ENCODE data around the gene SLC35G1. TPM values are rescaled to one million over a fixed set of nuclear protein-coding genes. Genes with fewer than 3 reads are reported as not detected.

Gene SLC35G1
- 1 to 10 TPM; 2.2 to 3.1 TPM for total RNA-seq

DNA sequence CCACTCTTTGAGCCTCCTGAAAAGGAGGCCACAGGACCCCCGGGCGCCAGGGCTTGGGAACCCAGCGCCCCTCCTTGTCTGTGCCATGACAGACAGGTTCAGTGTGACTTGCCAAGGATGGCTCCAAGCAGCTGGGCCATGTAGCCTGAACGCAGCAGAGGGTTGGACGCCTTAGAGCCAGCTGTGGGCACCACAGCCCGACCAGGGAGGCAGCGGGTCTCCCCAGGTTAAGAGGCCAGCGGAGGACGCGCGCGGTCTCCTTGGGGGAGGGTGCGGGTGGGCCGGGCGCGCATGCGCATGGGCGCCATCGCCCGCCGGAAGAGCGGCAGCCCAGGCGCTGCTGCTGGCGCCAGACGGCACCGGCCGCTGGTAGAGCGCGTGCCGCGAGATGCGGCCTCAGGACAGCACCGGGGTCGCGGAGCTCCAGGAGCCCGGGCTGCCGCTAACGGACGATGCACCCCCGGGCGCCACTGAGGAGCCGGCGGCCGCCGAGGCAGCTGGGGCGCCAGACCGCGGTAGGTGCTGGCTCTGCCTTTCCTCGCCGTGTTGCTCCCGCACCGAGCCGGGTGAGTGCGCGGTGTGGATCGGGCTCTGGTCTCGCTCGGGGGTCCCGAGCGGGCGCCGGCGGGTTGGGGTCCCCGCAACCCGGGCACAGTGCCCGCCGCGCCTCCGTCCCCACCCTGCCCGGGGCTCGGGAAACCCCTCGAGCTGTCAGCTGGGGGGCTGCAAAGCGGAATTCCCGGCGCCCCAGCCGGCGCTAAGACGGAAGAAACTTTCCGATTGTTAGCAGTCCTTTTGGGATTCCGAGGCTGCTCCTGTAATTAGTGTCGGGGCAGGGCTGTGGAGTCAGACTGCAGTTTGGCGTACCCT lies at the start of gene SLC35G1:
Gene SLC35G1, plus strand, starts transcription at position 333 of the 870 bp plus-strand sequence. Its CDS starts 56 bp downstream, at position 389.
- ATAC-seq (peak; percentile 98), DNase-seq (peak; percentile 71)
- CTCF ChIA-PET = interaction anchor here (1.0 kb wide), 1 partner anchor 22 kb away, joined by 3 read pairs; no protein-coding TSS in a partner anchor
- Mint-ChIP-seq H3K27me3 (ENCODE audit: low read depth) (peaks cover 17% of the 10 kb centered on the region), H3K27ac (peak within 1 kb of the TSS; percentile 67), H3K4me1 (ENCODE audit: low read depth) (peaks cover 38% of the 10 kb centered on the region), H3K4me3 (peak within 1 kb of the TSS; percentile 73), H3K36me3 (ENCODE audit: low read depth) (peaks cover 1% of the 10 kb centered on the region), H3K9me3 (ENCODE audit: insufficient read depth) (no peaks in the 10 kb centered on the region)
- POLR2A ChIA-PET = no interaction called here

- ChIA-PET CTCF (no interaction called here), POLR2A (no interaction called here)
- no peak for ATAC-seq
- no peaks in the 10 kb centered on the region for H3K9me3 Mint-ChIP-seq (ENCODE audit: insufficient read depth)
- no peaks in the 10 kb centered on the region for H3K36me3 Mint-ChIP-seq (ENCODE audit: low read depth)
- peaks cover 3% of the 10 kb centered on the region for H3K27me3 Mint-ChIP-seq (ENCODE audit: low read depth)
- DNase-seq = no peak
- no peak overlapping the region for H3K4me3 Mint-ChIP-seq
- no peak overlapping the region for H3K27ac Mint-ChIP-seq
- H3K4me1 Mint-ChIP-seq (ENCODE audit: low read depth) = no peaks in the 10 kb centered on the region
Observed at GRCh38 chr10:93844979-93845626, 48.7 kb upstream of the SLC35G1 start.

DNA sequence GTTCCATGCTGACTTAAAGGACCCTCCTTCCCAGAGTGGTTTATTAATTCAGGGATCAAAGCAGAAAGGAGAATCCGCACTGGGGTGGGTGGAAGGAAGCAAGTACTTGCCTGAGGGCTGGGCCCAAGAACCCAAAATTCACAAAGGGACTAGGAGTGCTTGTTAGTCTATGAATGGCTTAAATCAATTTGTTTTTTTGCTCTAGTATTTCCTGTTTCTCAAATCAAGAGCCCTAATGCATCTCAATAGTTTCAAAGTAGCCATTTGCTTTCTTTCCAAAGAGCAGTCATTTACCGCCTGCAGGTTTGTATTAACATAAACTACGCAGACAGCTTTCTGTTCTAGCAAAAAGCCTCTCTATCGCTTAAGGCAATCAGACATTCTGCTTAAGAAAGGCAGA lies 44.2 kb upstream of the SLC35G1 start:
- no peaks in the 10 kb centered on the region for H3K4me1 Mint-ChIP-seq (ENCODE audit: low read depth)
- no peaks in the 10 kb centered on the region for H3K36me3 Mint-ChIP-seq (ENCODE audit: low read depth)
- peaks cover 3% of the 10 kb centered on the region for H3K27me3 Mint-ChIP-seq (ENCODE audit: low read depth)
- H3K27ac Mint-ChIP-seq = no peak overlapping the region
- ChIA-PET POLR2A (no interaction called here), CTCF (interaction anchor here (1.8 kb wide), 1 partner anchor 72 kb away, joined by 4 read pairs; no protein-coding TSS in a partner anchor)
- no peak overlapping the region for H3K4me3 Mint-ChIP-seq
- no peak for ATAC-seq
- no peak for DNase-seq
- H3K9me3 Mint-ChIP-seq (ENCODE audit: insufficient read depth) = no peaks in the 10 kb centered on the region

DNA sequence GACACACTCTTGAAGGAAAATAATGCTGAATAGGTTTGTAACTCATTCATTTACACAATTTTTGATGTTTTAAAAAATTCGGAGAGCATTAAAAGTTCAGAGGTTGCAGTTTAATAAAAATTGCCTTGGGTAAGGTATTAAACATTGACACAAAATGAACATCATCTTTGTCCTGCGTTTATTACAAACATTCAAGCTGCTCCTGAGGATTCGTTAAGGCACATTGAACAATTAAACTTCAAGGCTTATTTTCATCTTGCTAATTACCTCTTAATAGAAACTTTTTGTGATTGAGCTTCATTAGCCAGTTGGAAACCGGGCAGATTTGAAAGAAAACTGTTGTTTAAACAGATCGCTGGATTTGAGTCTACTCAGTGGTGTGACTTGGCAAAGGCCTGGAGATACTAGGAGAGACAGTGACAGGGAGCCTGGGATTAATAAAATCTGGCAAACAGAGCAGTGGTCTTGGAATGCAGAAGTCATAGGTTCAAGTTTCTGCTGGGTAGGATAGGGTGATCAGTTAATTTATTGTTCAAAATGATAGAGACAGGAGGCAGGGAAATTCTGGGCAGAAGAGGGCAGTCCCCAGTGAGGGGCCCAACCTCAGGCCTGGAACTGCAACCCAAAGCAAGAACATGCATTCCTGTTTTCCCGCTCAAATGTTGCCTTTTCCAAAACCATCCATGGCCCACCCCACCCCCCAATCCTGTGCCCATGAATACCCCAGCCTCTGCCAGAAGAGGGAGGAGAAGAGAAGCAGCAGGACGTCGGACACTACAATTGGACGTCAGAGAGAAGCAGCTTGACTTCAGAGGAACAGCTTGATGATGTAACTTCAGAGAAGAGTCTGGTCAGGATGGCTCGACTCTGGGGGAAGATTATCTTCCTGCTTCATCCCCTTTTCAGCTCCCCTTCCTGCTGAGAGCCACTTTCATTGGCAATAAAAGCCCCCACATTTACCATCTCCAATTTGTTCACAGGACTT lies 43.5 kb upstream of the SLC35G1 start:
- ChIA-PET CTCF (interaction anchor here (1.8 kb wide), 1 partner anchor 71 kb away, joined by 4 read pairs; no protein-coding TSS in a partner anchor), POLR2A (no interaction called here)
- DNase-seq (no peak), ATAC-seq (no peak)
- Mint-ChIP-seq H3K36me3 (ENCODE audit: low read depth) (no peaks in the 10 kb centered on the region), H3K27ac (no peak overlapping the region), H3K9me3 (ENCODE audit: insufficient read depth) (no peaks in the 10 kb centered on the region), H3K27me3 (ENCODE audit: low read depth) (peaks cover 3% of the 10 kb centered on the region), H3K4me1 (ENCODE audit: low read depth) (no peaks in the 10 kb centered on the region), H3K4me3 (no peak overlapping the region)

GRCh38 chr10:93851169-93851568 lies 42.6 kb upstream of the SLC35G1 start:
- H3K4me1 Mint-ChIP-seq (ENCODE audit: low read depth) = no peaks in the 10 kb centered on the region
- H3K36me3 Mint-ChIP-seq (ENCODE audit: low read depth) = no peaks in the 10 kb centered on the region
- no peaks in the 10 kb centered on the region for H3K9me3 Mint-ChIP-seq (ENCODE audit: insufficient read depth)
- no peak overlapping the region for H3K27ac Mint-ChIP-seq
- no peak for DNase-seq
- no peak overlapping the region for H3K4me3 Mint-ChIP-seq
- peaks cover 3% of the 10 kb centered on the region for H3K27me3 Mint-ChIP-seq (ENCODE audit: low read depth)
- ChIA-PET POLR2A (no interaction called here), CTCF (interaction anchor here (1.8 kb wide), 1 partner anchor 70 kb away, joined by 4 read pairs; no protein-coding TSS in a partner anchor)
- ATAC-seq = no peak

DNA sequence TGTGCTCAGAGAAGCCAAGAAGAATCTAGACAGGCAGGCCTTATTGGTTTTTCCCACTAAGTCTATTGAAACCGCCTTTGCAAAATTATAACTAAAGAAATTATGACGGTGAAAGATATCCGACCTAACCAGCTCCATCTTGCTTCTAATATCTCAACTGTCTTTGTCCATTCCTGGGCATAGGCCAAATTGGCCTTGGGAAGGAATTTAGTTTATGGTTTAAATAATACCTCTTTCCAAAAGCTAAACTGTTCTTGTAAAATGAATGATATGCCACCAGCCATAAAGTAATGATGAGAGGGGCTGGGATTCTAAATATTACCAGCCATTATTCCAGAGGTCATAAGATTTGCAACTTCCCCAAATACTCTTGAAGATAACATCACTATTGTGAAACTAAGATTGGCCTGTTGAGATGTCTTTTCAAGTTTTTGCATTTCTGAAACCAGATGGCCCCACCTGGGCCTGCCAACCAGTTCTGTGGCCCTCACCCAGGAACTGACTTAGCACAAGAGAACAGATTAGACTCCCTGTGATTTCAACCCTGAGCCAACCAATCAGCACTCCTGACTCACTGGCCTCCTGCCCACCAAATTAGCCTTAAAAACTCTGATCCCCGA lies 41.2 kb upstream of the SLC35G1 start:
- Mint-ChIP-seq H3K4me3 (no peak overlapping the region), H3K36me3 (ENCODE audit: low read depth) (no peaks in the 10 kb centered on the region), H3K9me3 (ENCODE audit: insufficient read depth) (no peaks in the 10 kb centered on the region), H3K27ac (no peak overlapping the region), H3K27me3 (ENCODE audit: low read depth) (peaks cover 3% of the 10 kb centered on the region), H3K4me1 (ENCODE audit: low read depth) (no peaks in the 10 kb centered on the region)
- ChIA-PET CTCF (no interaction called here), POLR2A (no interaction called here)
- DNase-seq (no peak), ATAC-seq (no peak)

DNA sequence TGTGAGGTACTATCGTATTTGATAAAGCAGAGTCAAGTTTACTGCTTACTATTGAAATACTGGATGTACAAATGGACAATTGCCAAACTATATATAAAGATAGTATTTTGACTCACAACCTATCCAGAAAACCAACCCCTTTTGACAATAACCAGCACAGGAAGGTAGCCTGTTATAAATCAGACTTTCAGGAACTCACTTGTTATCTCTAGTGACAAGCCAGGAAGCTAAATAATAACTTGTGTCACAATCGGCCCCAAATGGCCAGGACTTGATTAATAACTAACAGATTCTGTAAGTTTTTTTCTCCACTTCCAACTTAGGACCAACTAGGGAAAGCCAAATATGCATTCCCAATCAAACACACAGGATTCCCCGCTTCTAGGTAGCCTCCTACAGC lies 38.8 kb upstream of the SLC35G1 start:
- Mint-ChIP-seq H3K4me1 (ENCODE audit: low read depth) (no peaks in the 10 kb centered on the region), H3K9me3 (ENCODE audit: insufficient read depth) (no peaks in the 10 kb centered on the region), H3K27me3 (ENCODE audit: low read depth) (no peaks in the 10 kb centered on the region), H3K36me3 (ENCODE audit: low read depth) (no peaks in the 10 kb centered on the region), H3K27ac (no peak overlapping the region), H3K4me3 (no peak overlapping the region)
- no peak for DNase-seq
- ATAC-seq = no peak
- ChIA-PET CTCF (no interaction called here), POLR2A (no interaction called here)

DNA sequence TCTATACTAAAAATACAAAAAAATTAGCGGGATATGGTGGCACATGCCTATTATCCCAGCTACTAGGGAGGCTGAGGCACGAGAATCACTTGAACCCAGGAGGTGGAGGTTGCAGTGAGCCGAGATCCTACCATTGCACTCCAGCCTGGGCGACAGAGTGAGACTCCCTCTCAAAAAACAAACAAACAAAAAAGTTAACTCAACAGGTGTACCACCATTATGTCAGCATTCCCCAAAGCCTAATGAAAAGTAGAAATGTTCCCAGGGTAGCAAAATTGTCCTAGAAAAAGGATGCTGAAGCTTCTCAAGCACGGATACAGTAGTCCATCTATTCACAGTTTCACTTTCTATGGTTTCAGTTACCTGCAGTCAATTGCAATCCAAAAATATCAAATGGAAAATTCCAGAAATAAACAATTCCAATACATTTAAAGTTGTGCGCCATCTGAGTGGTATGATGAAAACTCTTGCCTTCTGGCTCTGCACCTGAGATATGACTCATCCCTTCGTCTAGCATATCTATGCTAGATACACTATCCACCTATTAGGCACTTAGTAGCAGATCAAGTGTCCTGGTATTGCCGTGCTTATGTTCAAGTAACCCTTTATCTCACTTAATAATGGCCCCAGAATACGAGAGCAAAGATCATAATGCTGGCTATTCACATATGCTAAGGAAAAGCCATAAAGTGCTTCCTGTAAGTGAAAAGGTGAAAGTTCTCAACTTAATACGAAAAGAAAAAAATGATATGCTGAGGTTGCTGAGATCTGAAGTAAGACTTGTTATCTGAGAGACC lies 37.2 kb upstream of the SLC35G1 start:
- DNase-seq = no peak
- ChIA-PET POLR2A (no interaction called here), CTCF (interaction anchor here (1.3 kb wide), 1 partner anchor 14 kb away, joined by 3 read pairs; no protein-coding TSS in a partner anchor)
- no peaks in the 10 kb centered on the region for H3K4me1 Mint-ChIP-seq (ENCODE audit: low read depth)
- no peak for ATAC-seq
- H3K27me3 Mint-ChIP-seq (ENCODE audit: low read depth) = no peaks in the 10 kb centered on the region
- no peak overlapping the region for H3K27ac Mint-ChIP-seq
- H3K36me3 Mint-ChIP-seq (ENCODE audit: low read depth) = no peaks in the 10 kb centered on the region
- H3K4me3 Mint-ChIP-seq = no peak overlapping the region
- H3K9me3 Mint-ChIP-seq (ENCODE audit: insufficient read depth) = no peaks in the 10 kb centered on the region

GRCh38 chr10:93859049-93859655 lies 34.6 kb upstream of the SLC35G1 start:
- no peaks in the 10 kb centered on the region for H3K27me3 Mint-ChIP-seq (ENCODE audit: low read depth)
- CTCF ChIA-PET = interaction anchor here (1.1 to 1.9 kb wide), 4 partner anchors 11 to 304 kb away, joined by 3 to 6 read pairs (median 4); no protein-coding TSS in a partner anchor
- no peak overlapping the region for H3K27ac Mint-ChIP-seq
- POLR2A ChIA-PET = interaction anchor here (0.6 kb wide), 1 partner anchor 50 kb away, joined by 3 read pairs; no protein-coding TSS in a partner anchor
- H3K36me3 Mint-ChIP-seq (ENCODE audit: low read depth) = no peaks in the 10 kb centered on the region
- ATAC-seq = no peak
- no peak overlapping the region for H3K4me3 Mint-ChIP-seq
- DNase-seq = no peak
- H3K9me3 Mint-ChIP-seq (ENCODE audit: insufficient read depth) = no peaks in the 10 kb centered on the region
- H3K4me1 Mint-ChIP-seq (ENCODE audit: low read depth) = no peaks in the 10 kb centered on the region

GRCh38 chr10:93861825-93862224 lies 32.0 kb upstream of the SLC35G1 start:
- no peaks in the 10 kb centered on the region for H3K9me3 Mint-ChIP-seq (ENCODE audit: insufficient read depth)
- ChIA-PET POLR2A (no interaction called here), CTCF (no interaction called here)
- no peak overlapping the region for H3K4me3 Mint-ChIP-seq
- ATAC-seq (no peak), DNase-seq (no peak)
- H3K36me3 Mint-ChIP-seq (ENCODE audit: low read depth) = no peaks in the 10 kb centered on the region
- H3K27ac Mint-ChIP-seq = no peak overlapping the region
- peaks cover 2% of the 10 kb centered on the region for H3K27me3 Mint-ChIP-seq (ENCODE audit: low read depth)
- no peaks in the 10 kb centered on the region for H3K4me1 Mint-ChIP-seq (ENCODE audit: low read depth)

Measured in activated CD8-positive, alpha-beta T cell treated with anti-CD3 and anti-CD28 coated beads, Interleukin-2, amount 10 ng/mL, durations not matched to agents 7 days and 5 days (primary cell).